ENCODE results near the gene SLC7A1. TPM values are rescaled to one million over a fixed set of nuclear protein-coding genes. Genes with fewer than 3 reads are reported as not detected.
A peak's percentile ranks its signal among the peaks of the same experiment; 100 is the strongest.

SLC7A1 gene
- total RNA-seq, 1 donor from 2014 or later, result 36.1 TPM

GRCh38 chr13:29561918-29562317 is 33.6 kb downstream of the SLC7A1 start:
- no peak for DNase-seq

- no peak for DNase-seq
Observed at GRCh38 chr13:29556742-29557141, 38.7 kb downstream of the SLC7A1 start.

GRCh38 chr13:29551214-29551613 is 44.3 kb downstream of the SLC7A1 start:
- DNase-seq, result no peak

GRCh38 chr13:29550430-29550988 is 45.0 kb downstream of the SLC7A1 start:
- DNase-seq, result no peak

GRCh38 chr13:29548722-29549121 is 46.8 kb downstream of the SLC7A1 start:
- DNase-seq, result no peak

GRCh38 chr13:29547153-29547552 is 48.3 kb downstream of the SLC7A1 start:
- DNase-seq, result peak; percentile 47

GRCh38 chr13:29546662-29547061 is 48.8 kb downstream of the SLC7A1 start:
- no peak for DNase-seq

GRCh38 chr13:29545988-29546387 is 49.5 kb downstream of the SLC7A1 start:
- DNase-seq, result no peak

- DNase-seq, result no peak
Observed at GRCh38 chr13:29543230-29544215, 52.0 kb downstream of the SLC7A1 start.

GRCh38 chr13:29542381-29542780 is 53.1 kb downstream of the SLC7A1 start:
- no peak for DNase-seq

- DNase-seq, result no peak
Observed at GRCh38 chr13:29541400-29541799, 54.1 kb downstream of the SLC7A1 start.

- no peak for DNase-seq
Observed at GRCh38 chr13:29540799-29541198, 54.7 kb downstream of the SLC7A1 start.

GRCh38 chr13:29540334-29540733 is 55.2 kb downstream of the SLC7A1 start:
- no peak for DNase-seq

- DNase-seq, result peak; percentile 39
Observed at GRCh38 chr13:29539856-29540255, 55.6 kb downstream of the SLC7A1 start.

GRCh38 chr13:29538652-29539040 is 56.8 kb downstream of the SLC7A1 start:
- DNase-seq, result peak; percentile 65

- no peak for DNase-seq
Observed at GRCh38 chr13:29537736-29538651, 57.5 kb downstream of the SLC7A1 start.

GRCh38 chr13:29536853-29537252 is 58.6 kb downstream of the SLC7A1 start:
- DNase-seq, result no peak

- DNase-seq, result no peak
Observed at GRCh38 chr13:29535663-29536655, 59.5 kb downstream of the SLC7A1 start.

- DNase-seq, result no peak
Observed at GRCh38 chr13:29534083-29534482, 61.4 kb downstream of the SLC7A1 start.

- no peak for DNase-seq
Observed at GRCh38 chr13:29532821-29533220, 62.7 kb downstream of the SLC7A1 start.

- peak; percentile 84 for DNase-seq
Observed at GRCh38 chr13:29532116-29532515, 63.4 kb downstream of the SLC7A1 start.

Data from tongue (tissue), 2 donors.